ENCODE data around the gene H1-8.
A peak's percentile ranks its signal among the peaks of the same experiment; 100 is the strongest.

The H1-8 gene

DNA sequence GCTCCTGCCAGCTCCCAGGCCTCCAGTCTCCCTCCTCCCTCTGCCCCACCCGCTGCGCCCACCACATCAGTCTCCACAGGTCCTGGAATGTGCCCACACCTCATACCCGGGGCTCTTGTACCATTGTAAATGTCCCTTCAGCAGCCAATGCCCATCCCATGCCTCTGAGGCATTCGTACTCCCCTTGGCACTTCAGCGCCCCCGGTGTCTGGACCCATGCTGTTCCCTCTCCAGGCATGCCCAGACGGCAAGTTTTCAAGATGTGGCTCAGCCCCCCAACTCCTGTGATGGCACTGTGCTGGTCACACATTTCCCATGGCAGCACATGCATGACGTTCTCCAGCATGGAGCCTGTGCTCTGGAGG lies 50.2 kb downstream of the H1-8 start:
- Histone ChIP-seq H3K9me3 (replicated peaks; ENCODE audit: low read length) (no peaks in the 10 kb centered on the region), H3K4me1 (ENCODE audit: control insufficient read depth, insufficient read depth, low read length) (peaks cover 67% of the 10 kb centered on the region), H3K27me3 (ENCODE audit: control insufficient read depth, insufficient read depth, low read length) (no peaks in the 10 kb centered on the region), H3K9ac (ENCODE audit: low read depth, low read length) (peak overlapping the region; percentile 25), H3K4me3 (ENCODE audit: low read length) (no peak overlapping the region), H3K36me3 (ENCODE audit: insufficient read depth, low read length) (no peaks in the 10 kb centered on the region), H3K4me2 (ENCODE audit: low read length) (peak overlapping the region; percentile 41)

DNA sequence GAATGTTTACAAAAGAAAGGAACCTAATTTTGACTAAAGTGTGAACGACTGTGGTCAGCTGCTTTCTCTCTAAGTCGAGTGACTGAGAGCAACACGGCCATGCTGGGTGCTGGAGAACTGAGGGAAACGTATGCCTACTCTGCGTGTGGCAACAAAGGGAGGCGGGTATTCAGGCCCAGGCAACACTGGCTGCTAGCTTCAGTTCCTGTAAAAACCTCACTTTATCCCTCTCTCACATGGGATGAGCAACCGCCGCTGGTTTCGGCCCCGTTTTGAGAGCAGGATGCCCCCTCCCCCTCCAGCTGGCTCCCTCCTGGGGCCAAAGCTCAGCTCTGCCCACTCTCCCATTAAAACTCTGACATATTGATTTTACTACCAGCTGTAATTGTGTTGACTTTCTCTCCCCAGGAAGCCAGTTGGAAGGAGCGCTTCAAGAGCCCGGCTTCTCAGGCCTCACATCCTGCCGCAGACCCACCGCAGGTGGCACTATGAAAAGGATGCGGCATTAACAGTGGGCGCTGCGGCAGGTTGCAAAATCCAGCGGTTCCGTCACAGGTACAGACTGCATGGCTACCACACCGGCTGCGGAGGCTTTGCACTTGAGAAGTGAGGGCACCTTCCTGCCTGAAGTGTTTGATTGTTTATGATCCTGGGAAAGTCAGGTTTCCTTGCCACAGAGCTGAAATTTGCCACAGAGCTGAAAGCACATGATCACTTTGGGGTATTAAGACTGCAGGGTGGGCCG lies 50.8 kb downstream of the H1-8 start:
- peaks cover 73% of the 10 kb centered on the region for H3K4me1 ChIP-seq (ENCODE audit: control insufficient read depth, insufficient read depth, low read length)
- H3K4me2 ChIP-seq (ENCODE audit: low read length): peak overlapping the region; percentile 41
- H3K9me3 ChIP-seq (replicated peaks; ENCODE audit: low read length): no peaks in the 10 kb centered on the region
- no peaks in the 10 kb centered on the region for H3K36me3 ChIP-seq (ENCODE audit: insufficient read depth, low read length)
- H3K9ac ChIP-seq (ENCODE audit: low read depth, low read length): peak overlapping the region; percentile 25
- no peaks in the 10 kb centered on the region for H3K27me3 ChIP-seq (ENCODE audit: control insufficient read depth, insufficient read depth, low read length)
- H3K4me3 ChIP-seq (ENCODE audit: low read length): no peak overlapping the region

DNA sequence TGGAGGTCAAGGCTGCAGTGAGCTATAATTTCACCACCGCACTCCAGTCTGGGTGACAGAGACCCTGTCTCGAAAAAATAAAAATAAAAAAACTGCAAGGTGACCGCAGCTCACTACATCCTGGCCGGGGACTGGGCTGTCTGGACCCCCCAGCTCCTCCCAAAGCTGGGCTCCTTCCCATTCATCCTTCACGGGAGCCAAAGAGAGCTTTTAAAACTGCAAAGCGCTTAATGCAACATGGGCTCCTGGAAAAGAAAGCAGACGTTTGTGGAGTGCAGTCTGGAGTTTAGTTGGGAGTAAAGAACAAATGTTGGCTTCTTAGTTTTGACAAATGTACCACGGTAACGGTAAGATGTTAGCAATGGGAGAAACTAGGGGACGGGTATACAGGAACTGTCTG lies 51.4 kb downstream of the H1-8 start:
- H3K9me3 ChIP-seq (replicated peaks; ENCODE audit: low read length): no peaks in the 10 kb centered on the region
- H3K9ac ChIP-seq (ENCODE audit: low read depth, low read length): peak overlapping the region; percentile 25
- no peaks in the 10 kb centered on the region for H3K36me3 ChIP-seq (ENCODE audit: insufficient read depth, low read length)
- no peaks in the 10 kb centered on the region for H3K27me3 ChIP-seq (ENCODE audit: control insufficient read depth, insufficient read depth, low read length)
- H3K4me2 ChIP-seq (ENCODE audit: low read length): peak overlapping the region; percentile 29
- peaks cover 79% of the 10 kb centered on the region for H3K4me1 ChIP-seq (ENCODE audit: control insufficient read depth, insufficient read depth, low read length)
- H3K4me3 ChIP-seq (ENCODE audit: low read length): no peak overlapping the region

DNA sequence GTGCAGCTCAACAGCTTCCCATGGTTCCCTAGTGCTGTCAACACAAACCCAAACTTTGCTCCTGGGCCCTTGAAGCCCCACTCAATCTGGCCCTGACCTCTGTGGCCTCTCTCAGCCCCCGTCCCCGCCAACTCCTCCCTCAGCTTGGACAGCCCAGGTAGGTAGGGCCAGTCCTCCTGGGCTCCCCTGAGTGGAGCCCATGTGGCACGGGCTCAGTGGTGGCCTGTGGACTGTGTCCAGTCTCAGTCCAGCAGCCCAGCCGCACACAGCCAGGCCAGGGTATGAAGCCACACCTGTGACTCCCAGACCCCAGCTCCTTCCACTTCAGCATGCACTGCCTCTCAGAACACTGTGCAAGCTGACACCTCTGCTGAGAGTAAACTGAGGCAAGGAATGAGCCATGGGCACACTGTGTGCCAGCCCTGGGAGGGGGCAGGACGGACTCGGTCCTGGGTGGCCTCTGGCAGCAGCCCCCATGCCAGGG lies 52.0 kb downstream of the H1-8 start:
- no peaks in the 10 kb centered on the region for H3K9me3 ChIP-seq (replicated peaks; ENCODE audit: low read length)
- peaks cover 85% of the 10 kb centered on the region for H3K4me1 ChIP-seq (ENCODE audit: control insufficient read depth, insufficient read depth, low read length)
- no peaks in the 10 kb centered on the region for H3K27me3 ChIP-seq (ENCODE audit: control insufficient read depth, insufficient read depth, low read length)
- no peak overlapping the region for H3K4me2 ChIP-seq (ENCODE audit: low read length)
- no peak overlapping the region for H3K4me3 ChIP-seq (ENCODE audit: low read length)
- peak overlapping the region; percentile 77 for H3K9ac ChIP-seq (ENCODE audit: low read depth, low read length)
- no peaks in the 10 kb centered on the region for H3K36me3 ChIP-seq (ENCODE audit: insufficient read depth, low read length)

DNA sequence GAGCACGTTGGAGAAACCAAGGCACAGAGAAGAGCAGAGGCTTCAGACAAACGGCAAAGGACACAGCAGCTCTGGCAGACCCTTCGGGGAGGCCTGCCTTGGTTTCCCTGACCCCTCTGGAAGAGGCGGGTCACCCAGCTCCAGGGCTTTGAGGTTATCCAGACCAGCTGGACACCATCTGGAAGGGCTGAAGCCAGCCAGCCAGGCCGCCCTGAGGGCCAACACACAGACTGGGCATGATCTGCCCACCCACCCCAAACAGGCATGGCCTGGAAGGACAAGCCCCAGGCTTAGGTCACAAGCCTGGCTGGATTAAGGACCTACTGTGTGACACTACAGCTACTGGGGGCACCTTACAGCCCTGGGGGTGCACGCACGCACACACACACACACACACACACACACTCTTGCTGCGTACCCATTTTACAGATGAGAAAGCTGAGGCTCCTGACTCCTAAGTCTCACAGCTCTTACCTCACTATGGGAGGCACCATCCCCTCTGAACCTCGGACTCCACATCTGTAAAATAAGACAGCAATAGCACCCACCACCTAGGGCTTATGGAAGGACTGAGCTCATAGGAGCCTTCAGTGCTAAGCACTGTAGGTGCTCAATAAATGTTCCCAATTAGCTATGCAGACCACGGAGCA lies 52.7 kb downstream of the H1-8 start:
- Histone ChIP-seq H3K4me2 (ENCODE audit: low read length) (peak overlapping the region; percentile 75), H3K36me3 (ENCODE audit: insufficient read depth, low read length) (no peaks in the 10 kb centered on the region), H3K9ac (ENCODE audit: low read depth, low read length) (peak overlapping the region; percentile 77), H3K4me1 (ENCODE audit: control insufficient read depth, insufficient read depth, low read length) (peaks cover 90% of the 10 kb centered on the region), H3K4me3 (ENCODE audit: low read length) (no peak overlapping the region), H3K9me3 (replicated peaks; ENCODE audit: low read length) (no peaks in the 10 kb centered on the region), H3K27me3 (ENCODE audit: control insufficient read depth, insufficient read depth, low read length) (no peaks in the 10 kb centered on the region)

DNA sequence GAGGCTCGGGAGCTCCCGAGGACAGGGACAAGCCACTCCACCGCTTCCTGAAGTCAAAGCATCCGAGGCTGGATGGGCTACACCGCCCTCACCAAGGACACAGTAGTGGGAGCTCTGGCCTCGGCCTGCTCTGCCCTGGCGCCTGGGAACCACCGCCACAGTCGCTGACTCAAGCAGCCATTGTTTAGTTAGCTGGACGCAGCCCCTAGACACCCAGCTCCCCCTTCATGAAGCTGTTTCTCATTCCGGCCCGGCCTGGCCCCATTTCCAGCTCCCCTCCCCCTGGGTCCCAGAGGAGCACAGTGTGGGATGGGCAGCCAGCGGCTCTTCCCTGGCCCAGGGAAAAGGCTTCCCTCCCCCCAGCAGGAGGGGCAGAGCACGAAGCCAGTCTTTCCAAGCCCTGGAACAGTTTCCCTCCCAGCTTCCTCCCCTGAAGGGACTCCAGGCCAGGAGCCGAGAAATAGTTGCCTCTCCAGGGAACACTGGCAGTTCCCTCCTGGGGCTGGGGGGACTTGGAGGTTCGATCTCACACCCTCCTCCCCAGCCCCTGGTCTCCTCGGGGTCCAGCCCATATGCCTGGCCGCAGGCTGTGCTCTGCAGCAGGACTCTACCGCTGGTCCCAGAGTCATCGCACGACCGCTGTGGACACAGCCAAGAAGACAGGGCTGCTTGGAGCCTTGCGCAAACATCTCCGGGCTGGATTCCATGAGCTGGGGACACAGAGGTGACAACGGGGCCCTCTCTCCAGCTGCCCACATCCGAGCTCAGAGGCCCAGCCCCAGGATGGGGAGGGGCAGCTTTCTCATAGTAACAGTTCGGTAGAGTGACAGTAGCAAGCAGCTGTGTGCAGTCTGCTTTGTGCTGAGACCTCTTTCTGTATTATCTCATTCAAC lies 53.5 kb downstream of the H1-8 start:
- Histone ChIP-seq H3K4me3 (ENCODE audit: low read length) (peak overlapping the region; percentile 52), H3K36me3 (ENCODE audit: insufficient read depth, low read length) (no peaks in the 10 kb centered on the region), H3K4me1 (ENCODE audit: control insufficient read depth, insufficient read depth, low read length) (peaks cover 95% of the 10 kb centered on the region), H3K27me3 (ENCODE audit: control insufficient read depth, insufficient read depth, low read length) (no peaks in the 10 kb centered on the region), H3K9me3 (replicated peaks; ENCODE audit: low read length) (no peaks in the 10 kb centered on the region), H3K4me2 (ENCODE audit: low read length) (peak overlapping the region; percentile 75), H3K9ac (ENCODE audit: low read depth, low read length) (peak overlapping the region; percentile 77)

DNA sequence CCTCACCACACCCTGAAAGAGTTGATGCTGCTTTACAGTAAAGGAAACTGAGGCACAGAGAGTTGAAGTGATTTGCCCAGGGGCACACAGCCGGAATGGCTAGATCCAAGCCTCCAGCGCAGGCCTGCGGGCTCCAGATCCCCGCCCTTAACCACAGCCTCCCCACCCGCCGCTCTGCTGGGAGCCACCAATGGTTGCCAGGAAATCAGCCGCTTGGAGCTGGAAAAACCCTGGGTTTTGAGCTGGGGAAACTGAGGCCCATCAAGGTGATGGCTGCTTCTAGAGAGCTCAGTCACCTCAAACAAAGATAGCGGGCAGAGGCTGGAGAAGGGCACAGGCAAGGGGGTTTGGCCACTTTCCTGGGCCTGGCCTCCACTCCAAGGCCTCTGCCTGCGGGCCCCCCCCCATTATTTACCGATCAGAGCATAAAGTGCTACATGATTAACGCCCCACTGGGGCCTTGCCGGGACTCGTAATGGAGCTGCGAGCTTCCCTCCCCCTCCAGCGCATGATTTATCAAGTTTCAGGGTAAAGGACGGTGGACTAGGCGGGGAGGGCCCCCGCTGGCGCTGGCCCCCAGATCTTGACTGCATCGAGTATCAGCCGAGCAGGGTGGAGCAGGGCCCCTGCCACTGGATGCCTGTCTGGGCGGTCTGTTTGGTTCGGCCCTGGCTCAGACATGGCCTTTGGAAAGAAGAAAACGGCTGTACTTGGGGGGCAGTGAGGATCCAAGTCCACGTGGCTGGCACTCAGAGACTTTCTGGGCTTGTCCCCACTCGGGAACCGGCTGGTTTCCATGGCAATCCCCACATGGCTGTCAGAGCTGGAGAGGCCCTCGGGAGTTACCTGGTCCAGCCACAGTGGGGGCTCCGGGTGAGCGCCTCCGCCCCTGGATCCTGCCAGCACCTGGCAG lies 54.4 kb downstream of the H1-8 start:
- peaks cover 91% of the 10 kb centered on the region for H3K4me1 ChIP-seq (ENCODE audit: control insufficient read depth, insufficient read depth, low read length)
- H3K36me3 ChIP-seq (ENCODE audit: insufficient read depth, low read length): peaks cover 2% of the 10 kb centered on the region
- peak overlapping the region; percentile 52 for H3K4me3 ChIP-seq (ENCODE audit: low read length)
- peak overlapping the region; percentile 77 for H3K9ac ChIP-seq (ENCODE audit: low read depth, low read length)
- peak overlapping the region; percentile 75 for H3K4me2 ChIP-seq (ENCODE audit: low read length)
- no peaks in the 10 kb centered on the region for H3K9me3 ChIP-seq (replicated peaks; ENCODE audit: low read length)
- H3K27me3 ChIP-seq (ENCODE audit: control insufficient read depth, insufficient read depth, low read length): no peaks in the 10 kb centered on the region

DNA sequence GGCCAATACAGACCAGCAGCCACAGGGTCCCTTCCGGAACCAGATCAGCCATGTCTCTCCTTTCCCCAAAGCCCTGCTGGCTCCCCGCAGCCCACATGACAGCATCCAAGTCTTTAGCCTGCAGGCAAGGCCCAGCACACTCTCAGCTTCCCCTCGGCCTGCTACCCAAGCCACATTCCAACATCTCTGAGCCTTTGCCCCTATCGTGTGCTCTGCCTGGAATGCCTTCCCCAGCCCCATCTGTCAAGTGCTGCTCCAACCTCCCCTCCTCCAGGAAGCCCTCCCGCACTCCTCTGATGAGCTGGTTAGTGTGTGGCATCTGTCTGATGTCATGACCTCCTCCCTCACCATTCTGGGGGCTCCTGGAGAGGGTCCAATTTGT lies 55.0 kb downstream of the H1-8 start:
- Histone ChIP-seq H3K9ac (ENCODE audit: low read depth, low read length) (peak overlapping the region; percentile 77), H3K4me2 (ENCODE audit: low read length) (peak overlapping the region; percentile 75), H3K27me3 (ENCODE audit: control insufficient read depth, insufficient read depth, low read length) (no peaks in the 10 kb centered on the region), H3K36me3 (ENCODE audit: insufficient read depth, low read length) (peaks cover 3% of the 10 kb centered on the region), H3K9me3 (replicated peaks; ENCODE audit: low read length) (no peaks in the 10 kb centered on the region), H3K4me3 (ENCODE audit: low read length) (peak overlapping the region; percentile 52), H3K4me1 (ENCODE audit: control insufficient read depth, insufficient read depth, low read length) (peaks cover 91% of the 10 kb centered on the region)

DNA sequence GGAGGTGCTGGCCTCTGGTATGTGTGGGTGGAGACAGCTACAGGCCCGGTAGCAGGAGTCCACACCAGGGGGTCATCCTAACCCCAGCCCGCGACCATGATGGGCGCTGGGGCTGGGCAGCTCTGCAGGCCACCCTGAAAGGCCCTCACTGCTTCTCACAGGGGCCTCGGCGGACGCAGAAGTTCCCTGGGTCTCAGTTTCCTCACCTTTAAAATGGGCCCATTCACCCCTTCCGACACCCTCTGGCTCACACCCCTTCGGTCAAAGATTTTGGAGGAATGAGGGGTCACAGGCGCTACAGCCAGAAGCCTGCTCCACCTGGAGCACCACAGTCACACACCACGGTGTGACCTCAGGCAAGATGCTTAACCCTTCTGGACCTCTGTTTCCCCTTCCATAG lies 55.5 kb downstream of the H1-8 start:
- Histone ChIP-seq H3K4me3 (ENCODE audit: low read length) (no peak overlapping the region), H3K9ac (ENCODE audit: low read depth, low read length) (peak overlapping the region; percentile 77)

DNA sequence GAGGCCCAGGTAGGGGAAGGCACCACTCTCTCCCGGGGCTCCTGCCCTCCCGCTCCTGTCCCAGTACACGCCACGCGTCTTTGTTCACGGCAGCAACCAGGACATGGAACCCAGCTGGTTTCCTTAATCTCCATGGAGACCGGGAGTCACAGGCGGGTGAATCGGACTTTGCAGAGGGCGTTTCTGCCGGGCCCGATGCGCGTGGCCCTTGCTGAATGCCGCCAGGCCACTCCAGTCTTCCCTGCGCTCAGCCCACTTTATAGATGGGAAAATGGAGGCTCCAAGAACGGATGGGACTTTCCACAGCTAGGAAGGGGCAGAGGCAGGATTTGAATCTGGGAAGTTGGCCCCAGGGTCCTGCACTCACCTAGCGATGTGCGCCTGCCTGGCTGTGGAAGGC lies 56.1 kb downstream of the H1-8 start:
- Histone ChIP-seq H3K27me3 (ENCODE audit: control insufficient read depth, insufficient read depth, low read length) (no peaks in the 10 kb centered on the region), H3K4me3 (ENCODE audit: low read length) (no peak overlapping the region), H3K9ac (ENCODE audit: low read depth, low read length) (peak overlapping the region; percentile 51), H3K4me1 (ENCODE audit: control insufficient read depth, insufficient read depth, low read length) (peaks cover 91% of the 10 kb centered on the region), H3K36me3 (ENCODE audit: insufficient read depth, low read length) (peaks cover 3% of the 10 kb centered on the region), H3K4me2 (ENCODE audit: low read length) (peak overlapping the region; percentile 71), H3K9me3 (replicated peaks; ENCODE audit: low read length) (no peaks in the 10 kb centered on the region)

More for the DNA sequence above, 55.5 kb downstream of the H1-8 start:
- Histone ChIP-seq H3K36me3 (ENCODE audit: insufficient read depth, low read length) (peaks cover 3% of the 10 kb centered on the region), H3K9me3 (replicated peaks; ENCODE audit: low read length) (no peaks in the 10 kb centered on the region), H3K4me2 (ENCODE audit: low read length) (no peak overlapping the region), H3K27me3 (ENCODE audit: control insufficient read depth, insufficient read depth, low read length) (no peaks in the 10 kb centered on the region), H3K4me1 (ENCODE audit: control insufficient read depth, insufficient read depth, low read length) (peaks cover 91% of the 10 kb centered on the region)

All from skeletal muscle satellite cell (primary cell).